GM12873 (cell line): ENCODE data around the gene PITX3.

Experiments used
- TF ChIP-seq, protein P1 (sequence below): IDR thresholded peaks from 2 replicates; pipeline ENCODE4 v1.5.1; 2012; ENCODE audit warnings: low read depth, mild to moderate bottlenecking, moderate library complexity, low read length, control low read depth; ENCODE audit not compliant: insufficient read depth; ENCODE audit errors: missing control alignments

PITX3 gene

DNA sequence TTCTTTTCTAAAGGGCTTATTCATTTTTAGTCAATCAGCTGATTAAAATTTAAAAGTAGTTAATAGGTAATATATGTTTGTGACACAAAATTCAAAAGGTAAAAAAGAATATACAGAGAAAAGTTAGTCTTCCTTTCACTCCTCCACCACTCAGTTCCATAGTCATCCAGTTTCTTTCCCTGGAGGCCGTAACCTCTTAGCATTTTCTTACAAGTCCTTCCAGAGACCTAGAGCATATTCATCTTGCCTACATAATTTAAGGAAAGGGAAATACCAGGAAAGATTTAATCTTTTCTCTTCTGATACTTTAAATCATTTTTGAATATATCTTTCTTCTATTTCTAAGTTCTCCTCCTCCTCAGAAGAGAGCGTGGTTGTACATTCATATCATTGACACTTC lies 14.1 kb upstream of the PITX3 start:
- TF ChIP-seq, protein P1, sequence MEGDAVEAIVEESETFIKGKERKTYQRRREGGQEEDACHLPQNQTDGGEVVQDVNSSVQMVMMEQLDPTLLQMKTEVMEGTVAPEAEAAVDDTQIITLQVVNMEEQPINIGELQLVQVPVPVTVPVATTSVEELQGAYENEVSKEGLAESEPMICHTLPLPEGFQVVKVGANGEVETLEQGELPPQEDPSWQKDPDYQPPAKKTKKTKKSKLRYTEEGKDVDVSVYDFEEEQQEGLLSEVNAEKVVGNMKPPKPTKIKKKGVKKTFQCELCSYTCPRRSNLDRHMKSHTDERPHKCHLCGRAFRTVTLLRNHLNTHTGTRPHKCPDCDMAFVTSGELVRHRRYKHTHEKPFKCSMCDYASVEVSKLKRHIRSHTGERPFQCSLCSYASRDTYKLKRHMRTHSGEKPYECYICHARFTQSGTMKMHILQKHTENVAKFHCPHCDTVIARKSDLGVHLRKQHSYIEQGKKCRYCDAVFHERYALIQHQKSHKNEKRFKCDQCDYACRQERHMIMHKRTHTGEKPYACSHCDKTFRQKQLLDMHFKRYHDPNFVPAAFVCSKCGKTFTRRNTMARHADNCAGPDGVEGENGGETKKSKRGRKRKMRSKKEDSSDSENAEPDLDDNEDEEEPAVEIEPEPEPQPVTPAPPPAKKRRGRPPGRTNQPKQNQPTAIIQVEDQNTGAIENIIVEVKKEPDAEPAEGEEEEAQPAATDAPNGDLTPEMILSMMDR = no peak

DNA sequence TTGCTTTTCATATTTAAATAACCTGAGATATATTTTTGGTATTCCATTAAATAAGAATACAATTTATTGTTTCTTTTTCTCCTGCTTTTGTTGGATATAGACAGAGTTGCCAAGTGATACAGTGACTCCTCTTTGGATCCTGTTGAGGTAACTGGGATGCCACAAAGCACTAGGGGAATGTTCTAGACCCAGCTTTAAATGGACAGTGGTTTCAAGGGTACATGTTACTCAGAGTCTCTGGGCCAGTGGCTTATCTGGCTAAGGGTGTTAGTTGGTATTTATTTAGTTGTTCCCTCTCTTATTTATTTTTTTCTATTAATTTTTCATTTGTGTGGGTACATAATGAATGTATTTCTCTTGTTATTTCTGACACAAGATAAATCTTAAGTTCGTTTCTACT lies 13.1 kb upstream of the PITX3 start:
- TF ChIP-seq, protein P1 = no peak

DNA sequence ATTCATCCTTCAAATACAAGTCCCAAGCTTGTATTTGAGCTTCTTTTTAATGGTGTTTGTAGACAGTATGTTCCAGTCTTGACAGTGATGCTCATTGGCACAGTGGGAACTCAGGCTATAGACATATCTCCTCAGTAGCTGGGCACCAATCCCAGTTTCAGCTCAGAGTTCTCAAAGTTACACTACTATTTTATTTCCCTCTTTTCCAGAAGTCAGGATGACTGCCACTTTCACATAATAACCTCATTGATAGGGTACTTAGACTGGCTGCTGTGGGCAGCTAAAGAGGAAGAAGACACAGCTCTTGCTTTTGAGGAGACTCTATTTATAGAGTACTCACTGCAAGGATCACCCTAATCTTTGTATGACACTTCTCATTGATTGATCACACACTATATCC lies 6.4 kb upstream of the PITX3 start:
- TF ChIP-seq, protein P1 = no peak

DNA sequence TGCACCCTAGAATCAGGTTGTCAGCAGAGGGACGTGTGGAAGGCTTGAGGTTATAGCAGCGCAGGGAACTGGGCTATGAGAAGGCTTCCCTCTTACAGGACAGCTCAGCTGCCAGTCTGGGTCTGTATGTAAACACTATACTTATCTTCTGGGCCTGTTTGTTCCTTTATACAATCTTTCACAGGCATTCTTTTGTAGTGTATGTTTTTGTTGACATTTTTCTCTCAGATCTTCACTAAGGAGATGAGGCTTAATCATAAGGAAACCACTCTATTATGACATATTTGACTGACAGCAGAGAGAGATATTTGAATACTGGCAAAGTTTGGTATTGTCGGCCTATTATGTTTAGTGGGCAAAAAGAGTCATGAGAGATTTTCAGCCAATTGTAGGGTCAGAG lies 4.9 kb upstream of the PITX3 start:
- TF ChIP-seq, protein P1 = no peak

DNA sequence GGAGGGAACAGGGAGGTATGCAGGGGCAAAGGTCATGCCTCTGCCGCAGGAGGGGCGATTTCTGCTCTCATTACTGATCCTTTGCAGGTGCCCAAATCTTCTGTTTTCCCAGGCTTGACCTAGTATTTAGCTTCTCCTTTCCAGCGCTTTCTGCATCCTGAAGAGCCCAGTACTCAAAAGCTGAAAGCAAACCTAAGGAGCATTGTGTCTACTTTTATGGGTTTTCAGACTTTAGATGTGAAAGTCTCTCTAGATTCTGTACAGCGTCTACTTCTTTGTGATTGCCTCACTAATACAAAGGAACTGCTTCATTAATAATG lies 4.6 kb upstream of the PITX3 start:
- TF ChIP-seq, protein P1 = no peak

DNA sequence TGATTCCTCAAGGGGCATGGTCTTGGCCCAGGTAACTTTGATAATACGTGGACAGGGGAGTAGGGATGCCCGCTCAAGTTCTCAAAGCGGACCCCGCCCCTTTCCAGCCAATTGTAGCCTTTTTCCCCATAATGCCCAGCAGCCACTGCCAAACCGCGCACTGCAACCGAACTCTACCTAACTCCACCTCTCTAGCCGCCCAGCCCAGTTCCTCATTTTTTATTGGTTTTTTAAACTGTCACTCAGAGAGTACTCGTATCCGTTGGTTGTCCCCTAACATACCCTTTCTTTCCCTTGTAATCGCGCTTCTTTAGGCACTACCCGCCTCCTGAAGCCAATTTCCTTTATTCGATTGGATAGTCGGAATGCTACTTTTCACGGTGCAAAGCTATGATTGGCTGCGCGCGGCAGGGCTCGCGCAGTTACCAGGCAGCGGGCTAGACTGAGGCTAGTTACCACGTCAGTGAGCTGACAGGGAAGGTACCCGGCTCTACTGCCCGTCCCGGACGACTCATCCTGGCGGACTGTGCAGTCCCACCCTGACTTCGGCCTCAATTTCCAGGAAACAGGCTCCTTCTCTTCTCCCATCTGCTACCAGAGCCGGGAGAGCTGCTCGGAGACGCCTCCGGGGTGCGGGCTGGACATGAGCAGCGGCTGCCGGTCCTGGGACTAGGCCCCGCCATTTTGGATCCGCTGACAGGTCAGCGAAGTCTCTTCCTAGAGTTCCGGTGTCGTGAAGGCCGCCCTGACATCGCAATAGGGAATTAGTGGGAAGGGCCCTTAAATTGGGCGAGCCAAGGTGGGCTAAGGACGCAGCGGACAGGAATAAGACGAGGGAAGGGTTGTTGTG lies 4.0 kb upstream of the PITX3 start, which contains the start of gene GBF1:
GBF1 (plus strand) TSS at position 451 of the 850 bp plus-strand sequence. CDS start 13,407 bp downstream, outside the sequence.
- TF ChIP-seq, protein P1 = no peak

DNA sequence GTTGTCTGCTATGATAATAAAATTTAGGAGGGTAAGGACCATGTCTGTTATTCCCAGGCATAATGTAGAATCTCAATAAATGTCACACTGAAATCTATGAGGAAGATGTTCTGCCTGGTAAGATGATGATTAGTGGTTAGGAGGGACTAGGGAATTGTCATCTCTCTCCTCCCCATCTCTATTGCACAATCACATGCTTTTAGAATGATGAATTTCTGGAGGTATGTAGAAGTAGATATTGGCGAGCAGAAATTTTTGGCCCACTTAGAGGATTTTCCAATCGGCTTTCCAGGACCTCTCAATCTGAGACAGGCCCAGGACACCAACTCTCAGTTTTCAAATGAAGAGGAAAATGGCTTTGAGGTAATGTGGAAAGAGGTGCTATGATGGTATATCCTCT lies 2.0 kb upstream of the PITX3 start:
- TF ChIP-seq, protein P1 = no peak

DNA sequence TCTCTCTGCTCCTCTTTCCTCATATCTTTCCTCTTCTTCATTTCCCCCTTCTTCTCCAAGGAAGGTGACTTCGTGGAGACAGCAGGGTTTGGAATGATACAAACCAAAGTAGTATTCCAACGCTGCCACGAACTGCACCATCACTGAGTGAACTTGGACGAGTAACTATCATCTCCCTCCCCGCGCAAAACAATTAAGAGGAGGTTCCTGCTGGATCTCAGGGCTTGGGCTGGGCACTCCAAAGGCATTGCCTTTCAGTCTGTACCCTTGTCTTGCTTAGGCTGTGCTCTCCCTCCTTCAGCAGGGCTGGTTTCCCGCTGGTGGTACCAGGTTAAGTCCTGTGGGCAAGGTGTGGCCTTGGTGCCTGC lies 790 bp upstream of the PITX3 start:
- TF ChIP-seq, protein P1 = no peak
